Measurements from ENCODE around the gene STX10. TPM values are rescaled to one million over a fixed set of nuclear protein-coding genes. Genes with fewer than 3 reads are reported as not detected.
A peak's percentile ranks its signal among the peaks of the same experiment; 100 is the strongest.
"Not testable (repeated sequence)": the region's sequence is repeated elsewhere in the genome, so short reads cannot be mapped to it uniquely, and the experiment has no call there.

The STX10 gene
- total RNA-seq = 10 to 100 TPM; 31.4 to 39.0 TPM
- long read RNA-seq, donor 1, transcript STX10-204 (8 exons, 1,136 nt) = major isoform, 18 of 23 reads
- long read RNA-seq, donor 1, partial matches to known transcripts = 3 of 23 reads
- long read RNA-seq, donor 1, other reads (novel, unspliced or antisense) = 1 of 23 reads
- long read RNA-seq, donor 2, transcript STX10-204 (8 exons, 1,136 nt) = major isoform, 49 of 68 reads
- long read RNA-seq, donor 2, partial matches to known transcripts = 13 of 68 reads
- long read RNA-seq, donor 2, other reads (novel, unspliced or antisense) = 2 of 68 reads

DNA sequence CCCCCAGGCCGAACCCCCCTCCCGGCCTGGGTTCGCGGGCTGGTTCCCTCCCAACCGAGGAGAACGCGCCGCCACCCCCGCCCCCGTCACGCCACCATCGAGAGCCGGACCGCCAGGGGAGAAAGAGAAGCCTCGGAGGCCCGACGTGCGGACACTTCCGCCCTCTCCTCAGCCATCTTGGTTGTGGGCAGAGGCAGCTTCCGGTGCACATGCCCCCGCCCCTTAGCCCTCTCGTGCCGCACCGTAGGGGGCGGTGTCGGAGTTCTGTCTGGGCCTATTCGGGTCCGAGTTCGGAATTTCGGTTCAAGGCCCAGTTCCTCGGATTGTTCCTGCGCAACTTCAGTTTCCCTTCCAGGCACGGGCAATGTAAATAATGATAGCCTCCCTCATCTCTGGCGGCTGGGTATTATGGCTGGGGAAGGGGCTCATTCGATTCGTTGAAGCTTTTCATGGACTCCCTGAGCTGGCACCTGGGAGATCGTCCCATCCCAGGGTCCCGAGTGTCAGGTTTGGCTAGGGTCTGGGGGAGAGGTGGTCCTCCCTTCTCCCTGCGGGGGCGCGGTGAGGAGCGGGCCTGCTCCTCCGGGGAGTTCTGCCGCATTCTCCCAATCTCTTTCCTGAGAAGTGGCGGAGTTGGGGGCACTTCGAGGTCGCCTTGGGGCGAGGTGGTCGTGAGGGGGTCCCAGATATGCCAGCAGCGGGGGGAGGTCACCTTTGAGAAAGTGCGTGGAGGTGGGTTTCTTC lies at the start of gene STX10, which contains the start of gene IER2:
TSS of gene STX10 (minus strand) at position 189 of the 744 bp plus-strand sequence. CDS start 202 bp downstream, outside the sequence.
TSS of gene IER2 (plus strand) at position 225 of the 744 bp plus-strand sequence. CDS start 2,776 bp downstream, outside the sequence.
- intact Hi-C loops (cut with DNase I) = loop anchor here in 1 of 2 donors (10.0 kb wide), 1 partner anchor 694 kb away; no protein-coding TSS in a partner anchor
- DNase-seq (ENCODE audit: low spot score) = peak; percentile 99

- intact Hi-C loops (cut with DNase I) = loop anchor here in 1 of 2 donors (5.0 kb wide), 1 partner anchor 64 kb away; no protein-coding TSS in a partner anchor
- no peak for DNase-seq (ENCODE audit: low spot score)
Observed at GRCh38 chr19:13198634-13199033, 48.5 kb upstream of the STX10 start.

GRCh38 chr19:13195678-13196077 lies 45.5 kb upstream of the STX10 start:
- no peak for DNase-seq (ENCODE audit: low spot score)

DNA sequence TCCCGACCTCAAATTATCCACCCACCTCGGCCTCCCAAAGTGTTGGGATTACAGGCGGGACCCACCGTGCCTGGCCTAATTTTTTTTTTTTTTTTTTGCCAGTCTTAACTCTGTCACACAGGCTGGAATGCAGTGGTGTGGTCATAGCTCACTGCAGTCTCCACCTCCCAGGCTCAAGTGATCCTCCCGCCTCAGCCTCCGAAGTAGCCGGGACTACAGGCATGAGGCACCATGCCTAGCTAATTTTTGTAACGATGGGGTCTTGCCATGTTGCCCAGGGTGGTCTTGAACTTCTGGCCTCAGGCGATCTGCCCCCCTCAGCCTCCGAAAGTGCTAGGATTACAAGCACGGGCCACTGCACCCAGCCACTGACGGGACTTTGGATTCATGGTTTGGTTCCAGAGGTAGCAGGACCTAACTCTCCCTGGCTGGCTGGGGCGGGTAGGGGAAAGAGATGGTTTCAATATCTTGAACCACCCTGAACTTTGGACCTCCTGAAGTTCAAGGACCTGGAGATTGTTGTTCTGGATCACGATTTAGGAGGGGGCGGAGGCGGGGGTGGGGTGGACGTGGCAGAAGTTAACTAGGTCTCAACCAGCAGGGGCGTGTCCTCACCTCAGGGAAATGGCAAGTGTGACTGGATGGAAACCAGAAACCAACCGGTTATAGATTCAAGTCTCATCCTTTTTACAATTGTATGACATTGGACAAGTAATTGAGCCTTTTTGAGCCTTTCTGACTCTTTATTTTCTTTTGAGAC lies 40.8 kb upstream of the STX10 start:
- DNase-seq (ENCODE audit: low spot score) = no peak
- intact Hi-C loops (cut with DNase I) = no loop called here

More at GRCh38 chr19:13195678-13196077, 45.5 kb upstream of the STX10 start:
- intact Hi-C loops (cut with DNase I) = loop anchor here in 1 of 2 donors (5.0 kb wide), 1 partner anchor 67 kb away; no protein-coding TSS in a partner anchor

DNA sequence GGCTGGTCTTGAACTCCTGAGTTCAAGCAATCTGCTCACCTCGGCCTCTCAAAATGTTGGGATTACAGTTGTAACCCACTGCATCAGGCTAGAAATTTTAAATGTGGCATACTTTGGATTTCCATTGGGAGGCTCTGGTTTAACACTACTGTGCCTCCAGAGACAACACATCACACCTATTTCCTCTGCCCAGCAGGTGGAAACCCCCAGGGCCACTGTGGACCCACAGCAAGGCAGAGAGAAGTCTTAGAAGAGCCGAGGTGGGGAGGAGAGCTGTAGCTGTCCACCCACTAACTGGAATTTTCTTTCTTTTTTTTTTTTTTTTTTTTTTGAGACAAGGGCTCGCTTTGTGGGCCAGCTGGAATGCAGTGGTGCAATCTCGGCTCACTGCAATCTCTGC lies 39.4 kb upstream of the STX10 start:
- no peak for DNase-seq (ENCODE audit: low spot score)
- intact Hi-C loops (cut with DNase I) = no loop called here

- intact Hi-C loops (cut with DNase I) = no loop called here
- DNase-seq (ENCODE audit: low spot score) = no peak
Observed at GRCh38 chr19:13187419-13187818, 37.2 kb upstream of the STX10 start.

GRCh38 chr19:13186688-13187087 lies 36.5 kb upstream of the STX10 start:
- DNase-seq (ENCODE audit: low spot score); intact Hi-C loops (cut with DNase I): not testable (repeated sequence)

DNA sequence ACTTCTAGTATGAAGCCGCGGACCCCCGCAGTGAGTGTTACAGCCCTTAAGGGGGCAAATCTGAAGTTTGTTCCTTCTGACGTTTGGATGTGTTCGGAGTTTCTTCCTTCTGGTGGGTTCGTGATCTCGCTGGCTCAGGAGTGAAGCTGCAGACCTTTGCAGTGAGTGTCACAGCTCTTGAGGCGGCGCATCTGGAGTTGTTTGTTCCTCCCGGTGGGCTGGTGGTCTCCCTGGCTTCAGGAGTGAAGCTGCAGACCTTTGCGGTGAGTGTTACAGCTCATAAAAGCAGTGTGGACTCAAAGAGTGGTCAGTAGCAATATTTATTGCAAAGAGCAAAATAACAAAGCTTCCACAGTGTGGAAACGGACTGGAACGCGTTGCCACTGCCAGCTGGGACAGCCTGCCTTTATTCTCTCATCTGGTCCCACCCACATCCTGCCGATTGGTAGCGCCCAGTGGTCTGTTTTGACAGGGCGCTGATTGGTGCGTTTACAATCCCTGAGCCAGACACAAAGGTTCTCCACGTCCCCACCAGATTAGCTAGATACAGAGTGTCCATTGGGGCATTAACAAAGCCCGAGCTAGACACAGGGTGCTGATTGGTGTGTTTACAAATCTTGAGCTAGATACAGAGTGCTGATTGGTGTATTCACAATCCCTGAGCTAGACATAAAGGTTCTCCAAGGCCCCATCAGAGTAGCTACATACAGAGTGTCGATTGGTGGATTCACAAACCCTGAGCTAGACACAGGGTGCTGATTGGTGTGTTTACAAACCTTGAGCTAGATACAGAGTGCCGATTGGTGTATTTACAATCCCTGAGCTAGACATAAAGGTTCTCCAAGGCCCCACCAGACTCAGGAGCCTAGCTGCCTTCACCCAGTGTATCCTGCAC lies 35.8 kb upstream of the STX10 start:
- intact Hi-C loops (cut with DNase I); DNase-seq (ENCODE audit: low spot score): not testable (repeated sequence)

DNA sequence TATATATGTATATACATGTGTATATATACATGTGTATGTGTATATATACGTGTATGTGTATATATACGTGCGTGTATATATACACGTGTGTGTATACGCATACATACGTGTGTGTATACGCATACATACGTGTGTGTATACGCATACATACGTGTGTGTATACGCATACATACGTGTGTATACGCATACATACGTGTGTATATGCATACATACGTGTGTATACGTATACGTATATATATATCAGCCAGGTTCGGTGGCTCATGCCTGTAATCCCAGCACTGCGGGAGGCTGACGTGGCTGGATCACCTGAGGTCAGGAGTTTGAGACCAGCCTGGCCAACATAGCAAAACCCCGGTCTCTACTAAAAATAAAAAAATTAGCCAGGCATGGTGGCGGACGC lies 34.8 kb upstream of the STX10 start:
- intact Hi-C loops (cut with DNase I) = not testable (repeated sequence)

GRCh38 chr19:13181747-13182388 lies 31.7 kb upstream of the STX10 start:
- DNase-seq (ENCODE audit: low spot score) = peak; percentile 88
- intact Hi-C loops (cut with DNase I) = no loop called here

More for the DNA sequence above, 34.8 kb upstream of the STX10 start:
- DNase-seq (ENCODE audit: low spot score) = not testable (repeated sequence)

DNA sequence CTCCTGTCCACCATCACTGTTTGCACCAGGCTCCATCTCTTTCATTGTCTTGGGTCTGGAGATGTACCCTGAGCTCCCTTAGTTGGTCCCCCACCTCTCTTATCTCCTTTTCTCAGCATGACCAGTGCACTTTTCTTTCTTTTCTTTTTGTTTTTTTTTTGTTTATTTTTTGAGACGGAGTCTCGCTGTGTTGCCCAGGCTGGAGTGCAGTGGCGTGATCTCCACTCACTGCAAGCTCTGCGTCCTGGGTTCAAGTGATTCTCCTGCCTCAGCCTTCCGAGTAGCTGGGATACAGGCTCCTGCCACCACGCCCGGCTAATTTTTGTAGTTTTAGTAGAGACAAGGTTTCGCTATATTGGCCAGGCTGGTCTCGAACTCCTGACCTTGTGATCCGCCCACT lies 28.1 kb upstream of the STX10 start:
- DNase-seq (ENCODE audit: low spot score); intact Hi-C loops (cut with DNase I): not testable (repeated sequence)

DNA sequence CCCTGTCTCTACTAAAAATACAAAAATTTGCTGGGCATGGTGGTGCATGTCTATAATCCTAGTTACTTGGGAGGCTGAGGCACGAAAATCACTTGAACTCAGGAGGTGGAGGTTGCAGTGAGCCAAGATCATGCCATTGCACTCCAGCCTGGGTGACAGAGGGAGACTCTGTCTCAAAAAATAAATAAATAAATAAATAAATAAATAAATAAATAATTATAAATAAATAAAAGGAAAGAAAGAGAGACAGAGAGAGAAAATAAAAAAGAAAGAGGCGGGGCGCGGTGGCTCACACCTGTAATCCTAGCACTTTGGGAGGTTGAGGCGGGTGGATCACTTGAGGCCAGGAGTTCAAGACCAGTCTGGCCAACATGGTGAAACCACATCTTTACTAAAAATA lies 27.4 kb upstream of the STX10 start:
- DNase-seq (ENCODE audit: low spot score); intact Hi-C loops (cut with DNase I): not testable (repeated sequence)

DNA sequence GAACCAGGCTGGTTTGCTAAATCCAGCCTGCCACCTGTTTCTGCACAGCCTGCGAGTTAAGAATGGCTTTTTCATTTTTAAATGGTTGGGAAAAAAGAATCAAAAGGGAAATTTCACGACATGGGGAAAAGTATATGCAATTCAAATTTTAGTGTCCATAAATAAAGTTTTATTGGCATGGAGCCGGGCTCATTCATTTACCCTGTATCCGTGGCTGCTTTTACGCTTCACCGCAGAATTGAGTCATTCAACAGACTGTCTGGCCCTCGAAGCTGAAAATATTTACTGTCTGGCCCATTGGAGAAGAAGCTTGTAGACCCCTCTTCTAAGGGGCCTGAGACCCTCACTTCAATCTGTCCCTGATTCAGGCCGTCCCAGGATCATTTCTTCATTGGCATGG lies 26.2 kb upstream of the STX10 start:
- intact Hi-C loops (cut with DNase I) = no loop called here
- DNase-seq (ENCODE audit: low spot score) = no peak

GRCh38 chr19:13173139-13173737 lies 23.1 kb upstream of the STX10 start:
- intact Hi-C loops (cut with DNase I) = no loop called here
- no peak for DNase-seq (ENCODE audit: low spot score)

DNA sequence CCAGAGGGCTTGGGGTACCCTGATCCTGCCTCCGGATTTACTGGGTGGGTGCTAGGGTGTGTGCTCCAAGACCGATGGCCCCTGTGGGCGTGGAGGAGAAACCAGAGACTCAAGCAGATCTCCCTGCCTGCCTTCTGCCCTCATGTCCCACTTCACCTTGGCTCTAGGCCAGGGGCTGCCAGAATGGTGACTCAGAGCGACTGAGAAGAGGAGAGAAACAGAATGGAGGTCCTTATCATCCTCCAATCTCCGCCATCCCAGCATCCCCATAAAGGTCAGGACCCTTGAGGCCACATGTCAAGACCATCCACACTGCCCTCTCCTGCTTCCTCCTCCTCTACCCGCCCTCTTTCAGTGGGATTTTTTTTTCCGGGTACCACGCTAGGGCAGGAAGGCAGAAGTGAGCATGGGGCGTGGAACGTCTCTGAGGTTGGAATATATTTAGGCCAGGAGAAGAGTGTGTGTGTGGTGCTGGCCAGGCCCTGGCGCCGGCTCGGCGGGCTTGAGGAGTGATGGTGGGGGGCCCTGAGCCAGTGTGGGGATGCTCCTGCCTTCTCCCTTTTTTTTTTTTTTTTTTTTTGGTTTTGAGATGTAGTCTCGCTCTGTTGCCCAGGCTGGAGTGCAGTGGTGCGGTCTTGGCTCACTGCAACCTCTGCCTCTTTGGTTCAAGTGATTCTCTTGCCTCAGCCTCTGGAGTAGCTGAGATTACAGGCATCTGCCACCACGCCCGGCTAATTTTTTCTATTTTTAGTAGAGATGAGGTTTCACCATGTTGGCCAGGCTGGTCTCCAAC lies 22.4 kb upstream of the STX10 start:
- intact Hi-C loops (cut with DNase I) = no loop called here
- peak; percentile 95 for DNase-seq (ENCODE audit: low spot score)

GRCh38 chr19:13171146-13171545 lies 21.0 kb upstream of the STX10 start:
- intact Hi-C loops (cut with DNase I) = no loop called here
- DNase-seq (ENCODE audit: low spot score) = no peak

DNA sequence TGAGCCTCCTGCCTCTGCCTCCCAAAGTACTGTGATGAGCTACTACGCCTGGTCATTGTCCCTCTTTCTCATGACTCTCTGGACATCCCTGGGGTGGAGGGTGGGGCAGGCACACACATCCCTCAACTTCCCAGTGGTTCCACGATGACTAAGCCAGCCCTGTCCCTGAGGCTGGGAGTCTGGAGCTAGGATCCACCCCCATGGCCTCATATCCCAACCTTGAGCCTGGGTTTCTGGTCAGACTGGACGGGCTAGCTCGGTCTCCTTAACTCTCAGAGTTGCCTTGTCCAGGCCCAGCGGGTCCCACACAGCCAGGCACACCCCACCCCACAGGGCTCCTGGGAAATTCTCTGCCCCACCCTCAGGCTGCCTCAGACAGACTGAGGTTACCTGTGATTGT lies 19.6 kb upstream of the STX10 start:
- intact Hi-C loops (cut with DNase I) = no loop called here
- DNase-seq (ENCODE audit: low spot score) = no peak

All from posterior vena cava (tissue), 2 donors.